ENCODE measurements around the gene PNMA6A.
"Not testable (repeated sequence)": the region's sequence is repeated elsewhere in the genome, so short reads cannot be mapped to it uniquely, and the experiment has no call there.

The PNMA6A gene

DNA sequence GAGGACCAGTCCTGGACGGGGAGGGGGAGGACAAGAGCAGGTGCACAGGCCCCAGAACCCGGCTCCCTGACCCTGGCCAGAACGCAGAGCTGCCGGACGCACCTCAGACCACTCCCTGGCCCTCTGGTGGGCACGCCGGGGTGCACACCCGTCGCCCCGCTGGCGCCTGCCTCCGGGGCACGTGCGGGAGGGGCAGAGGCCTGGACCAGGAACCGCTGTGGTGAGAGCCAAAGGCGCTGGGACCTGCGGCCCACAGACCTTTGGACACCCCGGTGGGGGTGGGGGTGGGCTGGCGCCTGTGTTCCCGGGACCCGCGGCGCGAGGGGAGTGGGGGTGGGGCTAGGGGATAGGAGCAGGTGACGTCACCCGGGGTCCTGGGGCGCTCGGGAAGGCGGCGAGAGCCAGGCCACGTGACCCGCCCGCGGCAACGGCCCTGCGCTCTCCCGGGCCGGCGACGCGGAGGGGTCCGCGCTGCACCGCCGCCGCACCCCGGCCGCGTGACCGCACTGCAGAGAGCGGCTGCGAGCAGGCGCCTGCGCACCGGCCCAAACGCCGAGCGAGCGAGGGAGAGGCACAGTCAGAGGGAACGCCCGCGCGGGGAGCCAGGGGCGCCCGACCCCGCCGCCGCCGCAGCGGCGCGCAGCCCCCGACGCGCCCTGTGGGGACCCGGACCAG is at the start of gene PNMA6A:
PNMA6A (plus strand) TSS at position 546 of the 675 bp plus-strand sequence. CDS start 609 bp downstream, outside the sequence.
- not testable (repeated sequence) for DNase-seq

DNA sequence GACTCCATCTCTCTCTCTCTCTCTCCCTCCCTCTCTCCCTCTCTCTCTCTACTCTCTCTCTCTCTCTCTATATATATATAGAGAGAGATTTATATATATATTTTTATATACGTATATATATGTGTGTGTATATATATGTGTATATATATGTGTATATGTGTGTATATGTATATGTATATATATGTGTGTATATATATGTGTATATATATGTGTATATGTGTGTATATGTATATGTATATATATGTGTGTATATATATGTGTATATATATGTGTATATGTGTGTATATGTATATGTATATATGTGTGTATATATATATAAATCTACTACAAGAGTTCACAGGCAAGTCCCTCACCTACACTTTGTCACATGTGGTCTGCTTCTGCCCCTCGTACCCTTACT is 45.8 kb upstream of the PNMA6A start:
- not testable (repeated sequence) for DNase-seq

DNA sequence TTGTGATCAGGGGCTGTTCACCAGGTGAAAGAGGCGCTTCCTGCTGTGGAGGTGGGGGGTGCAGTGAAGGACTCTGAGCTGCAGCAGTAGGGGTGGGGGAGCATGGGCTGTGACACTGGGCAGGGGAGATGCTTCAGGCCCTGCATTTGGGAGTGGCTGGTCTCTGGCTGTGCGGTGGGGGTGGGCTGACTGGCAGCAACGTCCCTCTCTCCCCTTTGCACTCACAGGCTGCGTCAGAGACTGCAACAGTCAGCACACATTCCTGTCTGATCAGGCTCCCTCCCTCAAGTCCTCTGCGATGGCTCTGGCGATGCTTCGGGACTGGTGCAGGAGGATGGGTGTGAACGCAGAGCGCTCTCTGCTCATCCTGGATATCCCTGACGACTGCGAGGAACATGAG is 43.8 kb upstream of the PNMA6A start:
- not testable (repeated sequence) for DNase-seq

DNA sequence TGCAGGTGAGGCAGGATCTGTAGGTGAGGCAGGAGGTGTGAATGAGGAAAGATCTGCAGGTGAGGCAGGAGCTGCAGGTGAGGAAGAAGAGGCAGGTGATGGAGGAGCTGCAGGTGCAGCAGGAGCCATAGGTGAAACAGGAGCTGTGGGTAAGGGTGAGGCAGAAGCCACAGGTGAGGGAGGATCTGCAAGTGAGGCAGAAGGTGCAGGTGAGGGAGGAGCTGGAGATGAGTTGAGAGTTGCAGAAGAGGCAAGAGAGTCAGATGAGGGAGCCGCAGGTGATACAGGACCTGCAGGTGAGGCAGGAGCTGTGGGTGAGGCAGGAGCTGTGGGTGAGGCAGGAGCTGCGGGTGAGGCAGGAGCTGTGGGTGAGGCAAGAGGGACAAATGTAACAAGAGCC is 43.1 kb upstream of the PNMA6A start:
- no peak for DNase-seq

DNA sequence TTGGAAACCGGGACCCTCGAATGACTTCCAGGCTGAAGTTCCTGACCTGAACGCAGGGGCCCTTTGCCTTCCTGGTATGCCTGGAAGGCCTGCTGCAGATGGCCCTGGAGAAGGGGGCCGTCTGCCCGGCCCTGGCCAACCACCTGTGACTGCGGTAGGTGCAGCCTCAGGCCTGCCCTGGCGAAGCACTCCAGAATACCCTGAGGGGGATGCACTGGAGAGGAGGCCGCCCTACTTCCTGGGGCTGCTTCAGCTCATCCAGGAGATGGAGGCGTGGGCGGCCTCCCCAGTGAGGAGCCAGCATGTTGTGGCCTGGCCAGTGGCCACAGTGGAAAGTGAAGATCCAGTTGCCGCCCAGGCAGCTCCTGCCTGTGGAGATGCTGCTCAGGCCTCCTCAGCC is 42.4 kb upstream of the PNMA6A start:
- DNase-seq = no peak

DNA sequence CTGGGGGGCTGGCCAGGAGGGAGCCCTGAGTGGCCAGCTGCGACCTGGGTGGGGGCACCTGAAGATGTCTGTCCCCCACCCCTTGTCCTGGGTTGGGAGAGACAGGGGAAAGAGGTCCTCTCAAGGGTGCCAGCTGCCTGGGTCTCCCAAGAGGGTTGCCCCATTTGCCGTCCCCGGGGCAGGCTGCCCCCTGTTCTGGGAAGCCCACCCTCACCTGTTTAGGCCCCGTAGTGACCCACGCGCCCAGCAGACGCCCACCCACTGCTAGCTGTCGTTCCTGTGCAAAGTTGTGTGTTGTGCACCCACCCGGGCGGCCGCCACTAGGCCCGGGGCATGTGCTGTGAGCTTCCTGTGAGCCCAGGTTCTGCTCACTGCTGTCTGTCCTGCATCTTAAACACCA is 41.5 kb upstream of the PNMA6A start:
- no peak for DNase-seq

DNA sequence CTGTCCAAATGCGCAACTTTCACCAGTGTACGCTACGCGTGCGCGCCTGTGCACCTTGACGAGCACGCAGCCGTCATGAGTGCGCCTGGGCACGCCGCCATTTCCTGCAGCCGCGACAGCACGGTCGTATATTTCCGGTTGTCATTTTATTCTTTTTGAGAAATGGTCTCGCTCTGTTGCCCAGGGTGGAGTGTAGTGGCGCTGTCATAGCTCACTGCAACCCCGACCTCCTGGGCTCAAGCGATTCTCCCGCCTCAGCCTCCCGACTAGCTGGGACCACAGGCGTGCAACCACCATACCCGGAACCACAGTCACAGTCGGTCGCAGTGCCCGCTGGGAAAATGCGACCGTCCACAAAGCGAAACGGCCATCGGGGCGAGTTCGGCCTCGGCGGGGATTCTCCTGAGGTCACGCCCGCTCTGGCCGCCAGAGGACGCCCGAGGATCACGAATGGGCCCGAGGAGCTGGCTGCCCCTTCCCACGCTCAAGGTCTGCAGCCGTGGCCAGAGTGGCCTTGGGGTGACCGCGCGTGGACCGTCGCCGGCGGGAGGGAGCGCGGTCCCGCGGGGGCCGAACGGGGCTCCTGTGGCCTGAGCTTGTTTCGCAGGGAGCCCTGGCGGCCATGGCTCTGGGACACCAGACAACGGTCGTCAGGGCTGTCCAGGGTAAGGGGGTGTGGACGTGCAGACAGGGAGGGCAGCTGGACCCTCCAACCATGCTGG is 39.7 kb upstream of the PNMA6A start:
- peak; percentile 4 for DNase-seq

DNA sequence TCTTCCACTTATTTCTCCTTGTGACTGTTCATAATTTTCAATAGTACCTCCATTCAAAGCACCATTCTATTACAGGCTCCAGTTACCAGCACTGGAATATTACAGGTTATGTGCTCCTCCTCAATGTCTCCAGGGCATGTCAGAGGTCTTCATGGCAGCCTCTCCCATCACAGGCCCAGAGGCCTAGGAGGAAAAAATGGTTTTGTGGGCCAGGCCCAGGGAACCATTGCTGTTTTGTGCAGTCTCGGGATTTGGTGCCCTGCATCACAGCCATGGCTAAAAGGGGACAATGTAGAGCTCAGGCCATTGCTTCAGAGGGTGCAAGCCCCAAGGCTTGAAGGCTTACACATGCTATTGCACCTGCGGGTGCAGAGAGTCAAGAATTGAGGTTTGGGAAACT is 23.2 kb upstream of the PNMA6A start:
- DNase-seq = no peak

DNA sequence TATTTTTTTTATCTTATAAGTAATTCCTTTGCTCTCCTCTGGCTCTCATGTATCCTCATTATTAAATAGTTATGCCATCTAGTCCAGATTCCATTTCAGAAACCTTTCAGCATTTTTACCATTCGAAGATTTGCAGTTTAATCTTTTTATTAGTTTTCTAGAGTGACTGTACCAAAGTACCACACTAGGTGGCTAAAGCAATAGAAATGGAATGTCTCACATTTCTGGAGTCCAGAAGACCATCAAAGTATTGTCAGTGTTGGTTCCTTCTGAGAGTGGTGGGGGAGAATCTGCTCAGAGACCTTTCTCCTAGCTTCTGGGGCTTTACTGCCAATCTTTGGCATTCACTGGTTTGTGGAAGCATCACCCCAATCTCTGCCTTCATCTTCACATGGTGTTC is 19.7 kb upstream of the PNMA6A start:
- DNase-seq = no peak

DNA sequence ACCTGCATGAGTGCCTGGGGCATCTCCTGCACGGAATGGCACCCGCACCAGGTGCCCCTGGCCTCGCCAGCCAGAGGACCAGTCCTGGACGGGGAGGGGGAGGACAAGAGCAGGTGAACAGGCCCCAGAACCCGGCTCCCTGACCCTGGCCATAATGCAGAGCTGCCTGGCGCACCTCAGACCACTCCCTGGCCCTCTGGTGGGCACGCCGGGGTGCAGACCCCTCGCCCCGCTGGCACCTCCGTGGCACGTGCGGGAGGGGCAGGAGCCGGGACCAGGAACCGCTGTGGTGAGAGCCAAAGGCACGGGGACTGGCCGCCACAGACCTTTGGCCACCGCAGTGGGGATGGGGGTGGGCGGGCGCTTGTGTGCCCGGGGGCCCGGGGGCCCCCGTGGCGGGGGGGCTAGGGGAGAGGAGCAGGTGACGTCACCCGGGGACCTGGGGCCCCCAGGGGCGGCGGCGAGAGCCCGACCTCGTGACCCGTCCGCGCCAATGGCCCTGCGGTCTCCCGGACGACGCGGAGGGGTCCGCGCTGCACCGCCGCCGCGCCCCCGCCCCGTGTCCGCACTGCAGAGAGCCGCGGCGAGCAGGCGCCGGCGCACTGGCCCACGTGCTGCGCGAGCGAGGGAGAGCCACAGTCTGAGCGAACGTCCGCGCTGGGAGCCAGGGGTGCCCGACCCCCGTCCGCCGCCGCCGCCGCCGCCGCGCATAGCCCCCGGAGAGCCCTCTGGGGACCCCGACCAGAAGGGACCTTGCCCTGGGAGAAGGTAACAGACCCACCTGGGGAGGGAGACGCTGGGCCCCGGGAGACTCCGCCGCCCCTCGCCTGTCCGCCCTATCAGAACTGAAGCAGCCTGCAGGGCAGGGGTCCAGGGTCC is 16.1 kb upstream of the PNMA6A start, which contains the start of gene PNMA3:
PNMA3 (plus strand) TSS at position 600 of the 879 bp plus-strand sequence. CDS start 586 bp downstream, outside the sequence.
- DNase-seq = no peak

DNA sequence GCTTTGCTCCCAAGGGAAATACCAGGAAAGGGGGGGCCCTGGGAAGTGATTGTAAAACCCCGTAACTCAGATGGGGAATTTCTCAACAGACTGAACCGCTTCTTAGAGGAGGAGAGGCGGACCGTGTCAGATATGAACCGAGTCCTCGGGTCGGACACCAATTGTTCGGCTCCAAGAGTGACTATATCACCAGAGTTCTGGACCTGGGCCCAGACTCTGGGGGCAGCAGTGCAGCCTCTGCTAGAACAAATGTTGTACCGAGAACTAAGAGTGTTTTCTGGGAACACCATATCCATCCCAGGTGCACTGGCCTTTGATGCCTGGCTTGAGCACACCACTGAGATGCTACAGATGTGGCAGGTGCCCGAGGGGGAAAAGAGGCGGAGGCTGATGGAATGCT is 15.0 kb upstream of the PNMA6A start:
- no peak for DNase-seq

DNA sequence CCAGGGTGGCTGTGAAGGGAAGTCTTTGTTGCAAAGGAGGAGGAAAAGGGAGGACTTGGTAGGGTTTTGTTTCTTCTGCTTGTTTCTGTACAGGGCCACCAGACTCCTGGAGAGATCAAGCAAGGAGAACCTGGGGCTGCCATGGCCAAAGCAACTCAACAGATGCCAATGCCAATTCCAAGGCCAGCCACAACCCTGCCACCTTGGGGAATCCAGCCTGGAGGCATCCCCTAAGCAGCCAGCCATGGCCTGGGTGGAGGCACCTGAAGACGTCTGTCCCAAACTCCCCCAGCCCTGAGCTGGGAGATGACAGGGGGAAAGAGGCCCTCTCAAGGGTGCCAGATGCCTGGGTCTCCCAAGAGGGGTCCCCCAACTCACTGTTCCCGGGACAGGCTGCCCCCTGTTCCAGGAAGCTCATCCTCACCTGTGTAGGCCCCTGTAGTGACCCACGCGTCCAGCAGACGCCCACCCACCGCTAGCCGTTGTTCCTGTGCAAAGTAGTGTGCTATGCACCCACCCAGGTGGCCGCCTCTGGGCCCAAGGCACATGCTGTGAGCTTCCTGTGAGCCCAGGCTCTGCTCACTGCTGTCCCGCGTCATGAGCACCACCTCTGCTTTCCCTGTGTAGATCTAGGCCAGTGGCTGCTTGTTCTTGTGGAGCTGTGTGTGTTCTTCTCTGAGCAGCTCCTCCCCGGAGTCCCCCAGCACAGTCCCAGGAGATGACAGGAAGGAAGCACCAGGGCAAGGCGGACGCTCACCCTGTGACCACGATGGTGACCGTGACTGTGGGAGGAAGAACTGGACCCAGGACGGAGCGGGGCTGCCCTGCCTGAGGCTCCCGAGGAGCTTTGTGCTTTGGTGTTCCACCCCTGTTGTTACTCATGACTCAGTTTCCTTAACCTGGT is 12.8 kb upstream of the PNMA6A start:
- DNase-seq = no peak

DNA sequence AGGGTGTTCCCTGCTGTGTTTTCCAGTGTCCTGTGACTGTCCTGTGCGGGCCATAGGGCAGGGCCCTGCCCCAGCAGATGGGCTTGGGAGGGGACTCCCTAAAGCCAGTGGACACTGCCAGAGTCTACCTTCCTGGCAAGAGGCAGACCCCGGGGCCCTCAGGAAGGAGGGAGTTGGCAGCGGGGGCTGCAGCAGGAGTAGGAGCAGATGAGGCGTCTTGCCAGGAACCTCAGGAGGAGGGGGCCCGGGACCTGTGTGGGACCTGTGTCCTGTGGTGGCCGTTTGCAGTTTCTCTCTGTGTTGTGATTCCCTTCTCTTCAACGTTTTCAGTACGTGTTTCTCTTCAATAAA is 12.2 kb upstream of the PNMA6A start:
- no peak for DNase-seq

DNA sequence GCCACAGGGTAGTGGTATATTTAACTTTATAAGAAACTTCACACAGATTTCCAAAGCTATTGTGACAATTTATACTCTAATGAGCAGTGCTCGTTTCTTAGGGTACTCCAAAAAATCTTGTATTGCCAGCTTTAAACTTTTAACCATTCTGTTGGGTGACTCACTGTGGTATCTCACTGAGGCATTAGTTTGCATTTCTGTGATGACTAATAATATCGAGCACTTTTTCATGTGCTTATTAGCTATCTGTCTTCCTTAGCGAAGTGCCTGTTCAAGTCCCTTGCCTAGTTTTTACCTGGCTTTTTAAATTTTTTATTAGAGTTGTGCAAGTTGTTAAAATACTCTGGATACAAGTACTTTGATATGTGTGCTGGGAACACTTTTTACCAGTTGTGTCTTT is 10.5 kb upstream of the PNMA6A start:
- DNase-seq = no peak

DNA sequence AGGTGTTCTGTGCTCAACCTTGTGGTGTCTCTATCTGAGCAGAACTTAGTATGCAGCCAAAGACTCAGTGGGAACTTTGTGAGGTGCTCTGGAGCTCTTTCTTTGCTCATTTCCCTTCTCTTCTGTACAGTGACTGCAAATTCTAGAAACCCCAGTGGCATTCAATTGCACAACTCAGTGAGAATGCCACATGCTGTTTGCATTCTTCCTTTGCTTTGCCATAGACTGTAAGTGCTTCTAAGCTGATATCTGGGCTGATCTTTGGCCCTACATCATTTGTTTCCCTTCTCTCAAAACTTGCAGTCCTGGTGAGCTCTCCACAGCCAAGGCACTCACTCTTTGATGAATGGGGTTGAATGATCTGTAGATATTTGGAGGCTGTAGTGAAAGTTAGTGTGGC is 8.9 kb upstream of the PNMA6A start:
- DNase-seq = no peak

DNA sequence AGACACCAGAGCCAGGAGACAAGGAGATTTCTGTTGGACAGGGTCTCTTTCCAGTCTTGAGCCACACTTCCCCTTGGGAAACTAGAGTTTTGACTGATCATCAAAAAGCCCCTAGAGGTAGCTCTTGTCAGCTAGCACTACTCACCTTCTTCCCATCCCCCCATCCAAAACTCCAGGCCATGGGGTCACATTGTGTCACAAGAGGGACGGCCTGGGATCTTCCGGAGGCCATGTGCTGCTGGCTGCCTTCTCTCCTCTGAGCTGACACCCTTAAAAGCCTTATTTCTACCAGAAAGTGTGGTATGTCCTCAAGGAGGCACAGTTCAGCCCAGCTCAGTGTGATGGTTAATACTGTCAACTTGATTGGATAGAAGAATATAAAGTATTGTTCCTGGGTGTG is 8.2 kb upstream of the PNMA6A start:
- DNase-seq = no peak

DNA sequence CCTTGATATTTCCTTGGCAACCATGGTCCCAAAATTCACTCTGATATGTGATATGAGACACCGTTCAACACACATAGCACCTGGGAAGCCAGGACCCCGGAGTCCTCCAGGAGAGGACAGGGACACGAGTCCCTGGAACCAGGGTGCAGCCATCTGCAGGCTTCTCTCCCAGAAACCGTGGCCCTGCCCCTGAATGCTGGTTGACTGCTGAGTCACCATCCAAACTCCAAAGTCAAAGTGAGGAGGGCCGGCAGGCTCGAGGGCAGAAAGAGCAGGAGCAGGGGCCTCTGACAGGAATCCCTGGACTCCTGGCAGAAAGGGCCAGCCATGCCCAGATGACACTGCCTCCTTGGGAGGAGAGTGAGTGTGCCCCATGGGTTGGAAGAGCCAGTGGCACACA is 6.9 kb upstream of the PNMA6A start:
- no peak for DNase-seq

DNA sequence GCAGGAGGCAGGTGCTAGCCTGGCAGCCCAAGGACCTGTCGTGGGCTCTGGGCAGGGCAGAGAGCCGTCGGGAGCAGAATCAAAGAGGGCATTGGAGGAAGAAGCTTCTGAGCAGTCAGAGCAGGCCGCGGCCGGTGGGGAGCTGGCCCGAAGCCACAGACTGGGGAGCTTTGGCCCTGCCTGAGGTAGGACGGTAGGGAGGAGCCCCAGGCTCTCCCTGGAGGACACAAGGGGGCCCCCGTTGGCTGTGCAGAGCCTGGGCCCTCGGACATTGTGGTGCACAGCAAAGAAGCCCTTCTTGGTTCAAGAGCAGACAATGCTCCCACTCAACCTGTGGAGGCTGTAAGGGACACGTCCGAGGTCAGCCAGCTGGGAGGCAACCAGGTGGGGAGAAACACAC is 5.9 kb upstream of the PNMA6A start:
- DNase-seq = not testable (repeated sequence)

DNA sequence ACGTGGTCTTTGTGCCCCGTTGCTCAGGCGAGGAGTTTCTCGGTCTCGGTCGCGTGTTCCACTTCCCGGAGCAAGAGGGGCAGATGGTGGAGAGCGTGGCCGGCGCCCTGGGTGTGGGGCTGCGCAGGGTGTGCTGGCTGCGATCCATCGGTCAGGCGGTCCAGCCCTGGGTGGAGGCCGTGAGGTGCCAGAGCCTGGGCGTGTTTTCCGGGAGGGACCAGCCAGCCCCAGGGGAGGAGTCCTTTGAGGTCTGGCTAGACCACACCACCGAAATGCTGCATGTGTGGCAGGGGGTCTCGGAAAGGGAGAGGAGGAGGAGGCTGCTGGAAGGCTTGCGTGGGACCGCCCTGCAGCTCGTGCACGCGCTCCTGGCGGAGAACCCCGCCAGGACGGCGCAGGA is 1.1 kb downstream of the PNMA6A start:
- not testable (repeated sequence) for DNase-seq

DNA sequence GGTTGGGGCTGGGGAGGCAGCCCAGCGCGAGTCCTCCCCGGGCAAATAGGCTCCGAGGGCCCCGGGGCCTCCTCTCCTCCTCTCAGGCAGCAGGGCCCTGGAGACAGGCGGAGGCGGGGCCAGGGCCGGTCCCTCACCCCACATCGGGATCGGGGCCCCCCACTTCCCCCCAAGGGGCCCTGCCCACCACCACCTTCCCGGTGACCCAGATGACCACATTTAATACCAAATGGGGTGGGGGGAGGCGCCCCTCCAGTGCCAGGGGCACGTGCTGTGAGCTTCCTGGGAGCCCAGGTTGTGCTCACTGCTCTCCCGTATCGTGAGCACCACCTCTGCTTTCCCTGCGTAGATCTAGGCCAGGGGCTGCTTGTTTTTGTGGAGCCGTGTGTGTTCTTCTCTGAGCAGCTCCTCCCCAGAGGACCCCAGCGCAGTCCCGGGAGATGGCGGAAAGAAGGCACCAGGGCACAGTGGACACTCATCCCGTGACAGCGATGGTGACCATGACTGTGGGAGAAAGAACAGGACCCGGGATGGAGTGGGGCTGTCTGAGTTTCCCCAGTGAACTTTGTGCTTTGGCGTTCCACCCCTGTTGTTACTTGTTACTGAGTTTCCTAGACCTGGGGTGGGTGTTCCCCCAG is 2.1 kb downstream of the PNMA6A start:
- no peak for DNase-seq

DNA sequence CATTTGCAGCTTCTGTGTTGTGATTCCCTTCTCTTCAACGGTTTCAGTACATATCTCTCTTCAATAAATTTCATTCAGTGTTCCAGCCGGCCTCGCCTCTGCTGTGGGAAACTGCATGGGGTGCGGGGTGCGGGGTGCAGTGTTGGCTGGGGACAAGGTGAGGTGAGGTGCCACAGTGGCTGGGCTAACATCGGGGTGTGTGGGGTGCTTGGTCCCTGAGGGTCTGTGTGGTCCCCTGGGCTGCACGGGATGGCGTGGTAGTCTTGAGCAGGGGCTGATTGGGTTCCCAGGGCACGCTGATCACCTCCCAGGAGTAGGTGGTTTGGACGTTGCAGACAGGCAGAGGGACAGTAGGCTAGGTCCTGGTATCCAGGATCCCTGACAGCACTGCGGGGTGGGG is 2.7 kb downstream of the PNMA6A start:
- no peak for DNase-seq

DNA sequence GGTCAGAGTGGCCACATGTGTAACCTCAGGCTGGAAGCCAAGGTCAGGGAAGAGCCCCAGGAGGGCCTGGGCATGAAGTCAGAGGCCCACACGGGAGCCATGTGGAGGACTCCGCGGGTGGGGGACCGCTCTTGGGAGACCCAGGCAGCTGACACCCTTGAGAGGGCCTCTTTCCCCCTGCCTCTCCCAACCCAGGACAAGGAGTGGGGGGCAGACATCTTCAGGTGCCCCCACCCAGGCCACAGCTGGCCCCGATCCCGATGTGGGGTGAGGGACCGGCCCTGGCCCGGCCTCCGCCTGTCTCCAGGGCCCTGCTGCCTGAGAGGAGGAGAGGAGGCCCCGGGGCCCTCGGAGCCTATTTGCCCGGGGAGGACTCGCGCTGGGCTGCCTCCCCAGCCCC is 3.1 kb downstream of the PNMA6A start:
- DNase-seq = no peak
